Measurements from ENCODE around the gene ARHGEF6. TPM values are rescaled to one million over a fixed set of nuclear protein-coding genes. Genes with fewer than 3 reads are reported as not detected.

Gene ARHGEF6
- total RNA-seq, 1 experiment from 2014 or later: 5.1 TPM

- TF ChIP-seq, protein P1, sequence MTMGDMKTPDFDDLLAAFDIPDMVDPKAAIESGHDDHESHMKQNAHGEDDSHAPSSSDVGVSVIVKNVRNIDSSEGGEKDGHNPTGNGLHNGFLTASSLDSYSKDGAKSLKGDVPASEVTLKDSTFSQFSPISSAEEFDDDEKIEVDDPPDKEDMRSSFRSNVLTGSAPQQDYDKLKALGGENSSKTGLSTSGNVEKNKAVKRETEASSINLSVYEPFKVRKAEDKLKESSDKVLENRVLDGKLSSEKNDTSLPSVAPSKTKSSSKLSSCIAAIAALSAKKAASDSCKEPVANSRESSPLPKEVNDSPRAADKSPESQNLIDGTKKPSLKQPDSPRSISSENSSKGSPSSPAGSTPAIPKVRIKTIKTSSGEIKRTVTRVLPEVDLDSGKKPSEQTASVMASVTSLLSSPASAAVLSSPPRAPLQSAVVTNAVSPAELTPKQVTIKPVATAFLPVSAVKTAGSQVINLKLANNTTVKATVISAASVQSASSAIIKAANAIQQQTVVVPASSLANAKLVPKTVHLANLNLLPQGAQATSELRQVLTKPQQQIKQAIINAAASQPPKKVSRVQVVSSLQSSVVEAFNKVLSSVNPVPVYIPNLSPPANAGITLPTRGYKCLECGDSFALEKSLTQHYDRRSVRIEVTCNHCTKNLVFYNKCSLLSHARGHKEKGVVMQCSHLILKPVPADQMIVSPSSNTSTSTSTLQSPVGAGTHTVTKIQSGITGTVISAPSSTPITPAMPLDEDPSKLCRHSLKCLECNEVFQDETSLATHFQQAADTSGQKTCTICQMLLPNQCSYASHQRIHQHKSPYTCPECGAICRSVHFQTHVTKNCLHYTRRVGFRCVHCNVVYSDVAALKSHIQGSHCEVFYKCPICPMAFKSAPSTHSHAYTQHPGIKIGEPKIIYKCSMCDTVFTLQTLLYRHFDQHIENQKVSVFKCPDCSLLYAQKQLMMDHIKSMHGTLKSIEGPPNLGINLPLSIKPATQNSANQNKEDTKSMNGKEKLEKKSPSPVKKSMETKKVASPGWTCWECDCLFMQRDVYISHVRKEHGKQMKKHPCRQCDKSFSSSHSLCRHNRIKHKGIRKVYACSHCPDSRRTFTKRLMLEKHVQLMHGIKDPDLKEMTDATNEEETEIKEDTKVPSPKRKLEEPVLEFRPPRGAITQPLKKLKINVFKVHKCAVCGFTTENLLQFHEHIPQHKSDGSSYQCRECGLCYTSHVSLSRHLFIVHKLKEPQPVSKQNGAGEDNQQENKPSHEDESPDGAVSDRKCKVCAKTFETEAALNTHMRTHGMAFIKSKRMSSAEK (CRISPR knock-in tag; IDR thresholded peaks at IDR 0.05; ENCODE audit: borderline replicate concordance): no peak
- TF ChIP-seq PRDM15 (CRISPR knock-in tag; IDR thresholded peaks at IDR 0.05): no peak
Observed at GRCh38 chrX:136687457-136687856, 93.3 kb downstream of the ARHGEF6 start (continued).

GRCh38 chrX:136684120-136684519 lies 96.6 kb downstream of the ARHGEF6 start:
- Mint-ChIP-seq H3K4me3 (no peak overlapping the region), H3K9me3 (no peaks in the 10 kb centered on the region), H3K27ac (no peak overlapping the region), H3K4me1 (peaks cover 7% of the 10 kb centered on the region), H3K27me3 (ENCODE audit: low read depth) (no peaks in the 10 kb centered on the region), H3K36me3 (no peaks in the 10 kb centered on the region)
- ChIA-PET POLR2A (no interaction called here), CTCF (no interaction called here)
- DNase-seq (ENCODE audit: low spot score) (no peak), ATAC-seq (no peak)
- TF ChIP-seq HMGA2 (CRISPR knock-in tag; IDR thresholded peaks at IDR 0.05) (no peak), CREB1 (CRISPR knock-in tag; IDR thresholded peaks at IDR 0.05) (no peak), HMGXB4 (CRISPR knock-in tag; IDR thresholded peaks at IDR 0.05) (no peak), E2F1 (CRISPR knock-in tag; IDR thresholded peaks at IDR 0.05) (no peak), NR2C2 (CRISPR knock-in tag; IDR thresholded peaks at IDR 0.05) (no peak), ARID4B (CRISPR knock-in tag; IDR thresholded peaks at IDR 0.05; ENCODE audit: borderline replicate concordance) (no peak), CBFB (CRISPR knock-in tag; IDR thresholded peaks at IDR 0.05; ENCODE audit: low read depth) (no peak), RELA (CRISPR knock-in tag; IDR thresholded peaks at IDR 0.05; ENCODE audit: borderline replicate concordance) (no peak), EMX1 (CRISPR knock-in tag; IDR thresholded peaks at IDR 0.05) (no peak), PRRX2 (CRISPR knock-in tag; IDR thresholded peaks at IDR 0.05) (no peak), CTCF (IDR thresholded peaks at IDR 0.05) (no peak)
- TF ChIP-seq, protein P2, sequence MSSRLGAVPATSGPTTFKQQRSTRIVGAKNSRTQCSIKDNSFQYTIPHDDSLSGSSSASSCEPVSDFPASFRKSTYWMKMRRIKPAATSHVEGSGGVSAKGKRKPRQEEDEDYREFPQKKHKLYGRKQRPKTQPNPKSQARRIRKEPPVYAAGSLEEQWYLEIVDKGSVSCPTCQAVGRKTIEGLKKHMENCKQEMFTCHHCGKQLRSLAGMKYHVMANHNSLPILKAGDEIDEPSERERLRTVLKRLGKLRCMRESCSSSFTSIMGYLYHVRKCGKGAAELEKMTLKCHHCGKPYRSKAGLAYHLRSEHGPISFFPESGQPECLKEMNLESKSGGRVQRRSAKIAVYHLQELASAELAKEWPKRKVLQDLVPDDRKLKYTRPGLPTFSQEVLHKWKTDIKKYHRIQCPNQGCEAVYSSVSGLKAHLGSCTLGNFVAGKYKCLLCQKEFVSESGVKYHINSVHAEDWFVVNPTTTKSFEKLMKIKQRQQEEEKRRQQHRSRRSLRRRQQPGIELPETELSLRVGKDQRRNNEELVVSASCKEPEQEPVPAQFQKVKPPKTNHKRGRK (CRISPR knock-in tag; IDR thresholded peaks at IDR 0.05; ENCODE audit: borderline replicate concordance): no peak
- TF ChIP-seq, protein P3, sequence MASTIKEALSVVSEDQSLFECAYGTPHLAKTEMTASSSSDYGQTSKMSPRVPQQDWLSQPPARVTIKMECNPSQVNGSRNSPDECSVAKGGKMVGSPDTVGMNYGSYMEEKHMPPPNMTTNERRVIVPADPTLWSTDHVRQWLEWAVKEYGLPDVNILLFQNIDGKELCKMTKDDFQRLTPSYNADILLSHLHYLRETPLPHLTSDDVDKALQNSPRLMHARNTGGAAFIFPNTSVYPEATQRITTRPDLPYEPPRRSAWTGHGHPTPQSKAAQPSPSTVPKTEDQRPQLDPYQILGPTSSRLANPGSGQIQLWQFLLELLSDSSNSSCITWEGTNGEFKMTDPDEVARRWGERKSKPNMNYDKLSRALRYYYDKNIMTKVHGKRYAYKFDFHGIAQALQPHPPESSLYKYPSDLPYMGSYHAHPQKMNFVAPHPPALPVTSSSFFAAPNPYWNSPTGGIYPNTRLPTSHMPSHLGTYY (CRISPR knock-in tag; IDR thresholded peaks at IDR 0.05): no peak

All from WTC11 (cell line).